RCC 7860 (cell line): ENCODE measurements around the gene SPATA25.
"Not testable (repeated sequence)": the region's sequence is repeated elsewhere in the genome, so short reads cannot be mapped to it uniquely, and the experiment has no call there.

Experiments used
- DNase-seq: peaks from one replicate; pipeline ENCODE4 v3.0.0-alpha.2; 2015; ENCODE audit warnings: low spot score
- FAIRE-seq: peaks from 2 replicates; lab custom pipeline; 2012; peaks lifted over from hg19 to GRCh38; lab: Jason Lieb, UNC

Gene SPATA25

DNA sequence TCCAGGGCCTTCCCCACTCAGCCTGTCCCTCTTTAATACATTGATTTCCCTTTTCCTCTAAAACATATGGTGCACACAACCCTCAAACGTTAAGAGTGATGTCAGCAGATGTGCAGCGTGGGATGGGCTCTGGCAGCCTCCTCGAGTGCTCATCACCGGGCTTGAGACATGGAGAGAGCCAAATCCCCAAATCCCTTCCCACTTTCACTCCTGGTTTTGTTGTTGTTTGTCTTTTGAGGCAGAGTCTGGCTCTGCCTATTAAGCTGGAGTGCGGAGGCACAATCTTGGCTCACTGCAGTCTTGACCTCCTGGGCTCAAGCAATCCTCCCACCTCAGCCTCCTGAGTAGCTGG, 30.3 kb upstream of the SPATA25 start:
- FAIRE-seq: no peak
- no peak for DNase-seq

GRCh38 chr20:45913116-45913515, 25.7 kb upstream of the SPATA25 start:
- DNase-seq (no peak), FAIRE-seq (no peak)

DNA sequence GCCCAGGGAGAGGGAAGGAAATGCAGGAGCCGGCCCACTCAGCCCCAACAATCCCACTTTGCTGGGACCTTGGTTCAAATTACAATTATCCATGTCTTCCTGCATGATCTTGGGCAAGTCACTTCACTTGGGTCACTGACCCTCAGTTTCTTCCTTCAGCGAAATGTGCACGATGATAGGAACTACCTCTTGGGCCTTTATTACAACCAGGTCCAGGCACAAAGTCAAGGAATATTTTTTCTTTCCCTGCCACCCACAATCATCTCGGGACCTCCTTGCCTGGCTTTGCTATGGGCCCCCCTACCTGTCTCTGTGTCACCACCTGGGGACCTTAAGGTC, 24.9 kb upstream of the SPATA25 start:
- DNase-seq (no peak), FAIRE-seq (no peak)

DNA sequence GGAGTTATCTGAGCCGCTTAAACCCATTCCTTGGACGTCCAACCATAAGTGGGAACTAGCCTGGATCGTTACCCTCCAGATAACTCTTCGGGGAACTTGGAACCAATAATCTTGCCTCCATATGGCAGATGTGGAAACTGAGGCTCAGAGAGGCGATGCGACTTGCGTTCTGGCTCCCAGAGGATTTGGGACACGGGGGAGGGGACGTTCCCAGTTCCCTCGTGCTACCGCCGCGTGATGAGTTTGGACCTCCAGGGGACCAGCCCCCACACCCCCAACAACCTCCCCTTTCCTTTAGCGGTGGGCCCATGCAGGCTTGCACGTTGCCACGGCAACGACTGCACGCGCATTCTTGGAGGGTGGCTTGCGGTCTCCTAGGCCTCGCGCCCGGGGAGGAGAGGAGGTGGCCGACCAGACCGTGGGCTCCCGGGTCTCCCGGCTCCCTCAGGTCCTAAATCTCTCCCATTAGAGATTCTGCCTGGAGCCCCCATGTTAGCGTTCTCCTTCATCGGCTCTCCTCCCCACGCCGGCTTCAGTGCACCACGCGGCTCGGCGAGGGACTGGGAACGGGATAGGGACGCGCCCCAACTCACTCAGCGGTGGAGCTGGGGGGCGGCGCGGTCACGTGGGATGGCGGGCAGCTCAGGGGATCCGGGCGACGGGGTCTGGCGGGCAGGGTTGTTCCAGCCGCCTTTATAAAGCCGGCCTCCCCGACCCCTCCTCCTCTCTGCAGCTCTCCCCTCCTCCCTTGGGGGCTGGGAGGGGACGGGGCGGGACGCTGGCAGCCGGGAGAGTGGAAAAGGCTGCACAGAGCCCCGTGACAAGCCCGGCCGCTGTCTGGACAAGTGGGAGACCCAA, 24.3 kb upstream of the SPATA25 start, which contains the start of gene PLTP:
PLTP (minus strand) TSS at position 670 of the 858 bp plus-strand sequence. CDS start 703 bp downstream, outside the sequence.
- no peak for FAIRE-seq
- DNase-seq: no peak

GRCh38 chr20:45910670-45911485, 23.5 kb upstream of the SPATA25 start:
- FAIRE-seq: no peak
- DNase-seq: peak; percentile 65

- no peak for FAIRE-seq
- DNase-seq: no peak
Observed at GRCh38 chr20:45909817-45910669, 22.6 kb upstream of the SPATA25 start.

GRCh38 chr20:45909336-45909808, 21.9 kb upstream of the SPATA25 start:
- no peak for DNase-seq
- FAIRE-seq: no peak

DNA sequence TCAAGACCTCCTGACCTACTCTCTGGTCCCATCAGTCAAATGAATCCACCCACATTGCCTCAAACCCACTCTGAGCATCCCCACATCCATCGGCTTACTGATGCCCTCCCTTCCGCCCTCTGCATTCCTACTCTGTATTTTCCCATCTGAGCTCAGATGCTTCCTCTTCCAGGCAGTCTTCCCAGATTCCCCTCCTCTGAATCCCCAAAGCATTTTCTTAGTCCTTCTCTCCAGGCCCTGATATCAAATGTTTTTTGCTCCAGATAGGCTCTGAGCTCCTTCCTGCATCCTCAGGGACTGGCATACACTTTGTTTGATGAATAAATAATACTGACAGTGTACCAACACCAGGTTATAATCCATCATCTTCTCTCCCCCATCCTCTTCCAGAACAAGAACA, 20.7 kb upstream of the SPATA25 start:
- FAIRE-seq (no peak), DNase-seq (no peak)

GRCh38 chr20:45907219-45907948, 20.0 kb upstream of the SPATA25 start:
- no peak for FAIRE-seq
- no peak for DNase-seq

- FAIRE-seq: no peak
- peak; percentile 85 for DNase-seq
Observed at GRCh38 chr20:45905505-45906079, 18.2 kb upstream of the SPATA25 start.

GRCh38 chr20:45904583-45905504, 17.4 kb upstream of the SPATA25 start:
- FAIRE-seq: no peak

DNA sequence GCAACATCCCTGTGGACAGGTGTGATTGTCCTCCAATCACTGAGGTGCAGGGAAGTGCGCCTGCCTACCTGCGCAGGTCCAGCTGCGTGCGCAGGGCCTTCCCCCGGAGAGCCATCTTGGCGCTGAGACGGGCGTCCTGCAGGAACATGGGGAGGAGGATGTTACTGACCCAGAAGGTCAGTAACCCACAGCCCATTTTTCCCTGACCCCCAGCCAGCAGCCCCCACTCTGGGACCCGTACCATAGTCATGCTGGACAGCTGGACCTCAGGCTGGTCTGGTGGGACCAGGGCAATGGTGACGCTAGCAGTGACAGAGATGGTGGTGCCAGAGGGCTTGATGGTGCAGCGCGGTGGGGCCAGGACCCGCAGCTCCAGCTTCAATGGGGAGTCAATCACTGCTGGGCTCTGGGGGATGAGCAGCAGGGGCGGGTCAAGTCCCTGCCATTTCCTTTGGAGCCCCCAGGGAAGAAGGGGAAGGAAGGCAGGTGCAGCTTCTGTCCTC, 14.8 kb upstream of the SPATA25 start:
- DNase-seq (no peak), FAIRE-seq (no peak)

More at GRCh38 chr20:45904583-45905504, 17.4 kb upstream of the SPATA25 start:
- no peak for DNase-seq

DNA sequence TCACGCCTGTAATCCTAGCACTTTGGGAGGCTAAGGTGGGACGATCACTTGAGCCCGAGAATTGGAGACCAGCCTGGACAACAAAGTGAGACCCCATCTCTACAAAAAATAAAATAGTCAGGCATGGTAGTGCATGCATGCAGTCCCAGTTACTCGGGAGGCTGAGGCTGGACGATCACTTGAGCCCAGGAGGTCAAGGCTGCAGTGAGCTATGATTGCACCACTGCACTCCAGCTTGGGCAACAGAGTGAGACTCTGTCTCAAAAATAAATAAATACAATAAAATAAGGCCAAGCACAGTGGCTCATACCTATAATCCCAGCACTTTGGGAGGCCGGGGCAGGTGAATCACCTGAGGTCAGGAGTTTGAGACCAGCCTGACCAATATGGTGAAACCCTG, 13.9 kb upstream of the SPATA25 start:
- DNase-seq, FAIRE-seq: not testable (repeated sequence)

DNA sequence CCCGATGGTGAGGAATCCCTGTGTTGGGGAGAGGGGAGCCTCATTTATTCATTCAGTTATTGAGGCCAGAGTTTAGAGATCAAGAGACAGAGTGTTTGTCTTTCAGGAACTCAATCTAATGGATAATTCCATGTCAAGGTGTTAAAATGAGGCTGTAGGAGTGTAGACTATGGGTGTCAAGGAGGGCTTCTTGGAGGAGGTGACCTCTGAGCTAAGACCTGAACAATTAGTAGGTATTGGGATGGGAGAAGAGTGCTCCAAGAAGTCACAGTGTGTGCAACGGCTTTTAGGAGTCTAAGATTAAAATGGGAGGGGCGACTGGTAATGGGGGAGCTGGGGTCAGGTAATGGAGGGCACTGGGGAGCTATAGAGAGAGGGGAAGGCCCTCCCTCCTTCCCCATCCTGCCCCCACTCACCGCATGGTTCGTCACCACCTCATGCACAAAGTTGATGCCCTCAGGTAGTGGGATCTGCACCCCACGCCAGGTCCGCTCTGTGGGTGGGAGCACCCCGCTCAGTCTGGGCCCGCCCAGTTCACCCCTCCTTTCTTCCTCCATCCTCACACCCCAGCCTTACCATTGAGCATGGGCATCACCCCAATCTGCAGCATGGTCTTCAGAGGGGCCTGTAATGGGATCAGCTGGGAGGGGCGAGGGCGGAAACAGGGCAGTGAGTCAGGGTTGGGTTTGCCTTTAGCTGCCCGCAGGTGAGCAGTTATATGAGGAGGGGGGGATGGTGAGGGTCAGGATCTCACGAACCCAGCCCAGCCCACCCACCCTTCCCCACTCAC, 11.8 kb upstream of the SPATA25 start:
- FAIRE-seq: no peak

DNA sequence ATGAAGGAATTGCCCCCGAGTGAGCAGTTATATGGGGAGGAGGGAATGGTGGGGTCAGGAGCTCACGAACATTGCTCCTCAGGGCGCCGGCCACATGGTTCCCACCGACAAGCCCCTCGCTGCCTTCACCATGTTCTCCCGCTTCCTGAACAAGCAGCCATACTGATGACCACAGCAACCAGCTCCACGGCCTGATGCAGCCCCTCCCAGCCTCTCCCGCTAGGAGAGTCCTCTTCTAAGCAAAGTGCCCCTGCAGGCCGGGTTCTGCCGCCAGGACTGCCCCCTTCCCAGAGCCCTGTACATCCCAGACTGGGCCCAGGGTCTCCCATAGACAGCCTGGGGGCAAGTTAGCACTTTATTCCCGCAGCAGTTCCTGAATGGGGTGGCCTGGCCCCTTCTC, 10.9 kb upstream of the SPATA25 start:
- DNase-seq (no peak), FAIRE-seq (no peak)

More for the DNA sequence above, 11.8 kb upstream of the SPATA25 start:
- no peak for DNase-seq

DNA sequence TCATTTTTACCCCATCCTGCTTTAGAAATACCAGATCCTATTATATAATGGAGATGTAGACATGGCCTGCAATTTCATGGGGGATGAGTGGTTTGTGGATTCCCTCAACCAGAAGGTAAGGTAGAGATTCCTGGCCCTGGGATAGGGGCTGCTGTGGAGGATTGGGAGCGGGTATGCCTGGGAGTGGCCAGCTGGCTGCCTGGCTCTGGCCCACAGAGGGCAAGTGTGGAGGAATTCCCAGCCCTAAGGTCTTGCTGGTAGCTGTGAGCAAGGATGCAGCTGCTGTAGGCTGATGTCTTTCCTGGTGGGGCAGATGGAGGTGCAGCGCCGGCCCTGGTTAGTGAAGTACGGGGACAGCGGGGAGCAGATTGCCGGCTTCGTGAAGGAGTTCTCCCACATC, 10.3 kb upstream of the SPATA25 start:
- no peak for DNase-seq
- no peak for FAIRE-seq

GRCh38 chr20:45897289-45897688, 9.9 kb upstream of the SPATA25 start:
- FAIRE-seq (no peak), DNase-seq (no peak)

GRCh38 chr20:45896641-45897161, 9.3 kb upstream of the SPATA25 start:
- FAIRE-seq (no peak), DNase-seq (no peak)
